ENCODE measurements around the gene SERPINA6. TPM values are rescaled to one million over a fixed set of nuclear protein-coding genes. Genes with fewer than 3 reads are reported as not detected.

SERPINA6 gene
- total RNA-seq, 2 experiments from 2014 or later = not detected

- Mint-ChIP-seq H3K27ac (peak overlapping the region; percentile 93), H3K36me3 (ENCODE audit: low read depth) (peaks cover 46% of the 10 kb centered on the region), H3K9me3 (ENCODE audit: low read depth) (peaks cover 34% of the 10 kb centered on the region), H3K4me1 (peaks cover 69% of the 10 kb centered on the region), H3K27me3 (peaks cover 2% of the 10 kb centered on the region), H3K4me3 (no peak overlapping the region)
- ChIA-PET POLR2A (no interaction called here), CTCF (interaction anchor here (0.7 kb wide), 1 partner anchor 13 kb away, joined by 3 read pairs; no protein-coding TSS in a partner anchor)
- DNase-seq = no peak
- no peak for ATAC-seq
- intact Hi-C loops (cut with DNase I, micrococcal nuclease) = loop anchor here (5.0 to 10.0 kb wide), 4 partner anchors 163 to 383 kb away; no protein-coding TSS in a partner anchor
Observed at GRCh38 chr14:94340533-94340932, 17.4 kb upstream of the SERPINA6 start.

- no peak overlapping the region for H3K4me3 Mint-ChIP-seq
- peaks cover 45% of the 10 kb centered on the region for H3K4me1 Mint-ChIP-seq
- peaks cover 21% of the 10 kb centered on the region for H3K9me3 Mint-ChIP-seq (ENCODE audit: low read depth)
- peaks cover 6% of the 10 kb centered on the region for H3K27me3 Mint-ChIP-seq
- CTCF ChIA-PET = no interaction called here
- DNase-seq (no peak), ATAC-seq (no peak)
- POLR2A ChIA-PET = interaction anchor here (1.0 kb wide), 1 partner anchor 9 kb away, joined by 3 read pairs; no protein-coding TSS in a partner anchor
- peak overlapping the region; percentile 78 for H3K27ac Mint-ChIP-seq
- intact Hi-C loops (cut with DNase I, micrococcal nuclease) = no loop called here
- peaks cover 24% of the 10 kb centered on the region for H3K36me3 Mint-ChIP-seq (ENCODE audit: low read depth)
Observed at GRCh38 chr14:94338023-94338422, 14.9 kb upstream of the SERPINA6 start.

GRCh38 chr14:94337274-94337673 is 14.1 kb upstream of the SERPINA6 start:
- Mint-ChIP-seq H3K4me1 (peaks cover 37% of the 10 kb centered on the region), H3K9me3 (ENCODE audit: low read depth) (peaks cover 21% of the 10 kb centered on the region), H3K36me3 (ENCODE audit: low read depth) (peaks cover 24% of the 10 kb centered on the region), H3K27me3 (peaks cover 8% of the 10 kb centered on the region), H3K27ac (peak overlapping the region; percentile 14), H3K4me3 (no peak overlapping the region)
- no peak for ATAC-seq
- CTCF ChIA-PET = no interaction called here
- intact Hi-C loops (cut with DNase I, micrococcal nuclease) = loop anchor here in 1 of 2 experiments (1.0 kb wide), 1 partner anchor 57 kb away; no protein-coding TSS in a partner anchor
- peak; percentile 43 for DNase-seq
- POLR2A ChIA-PET = interaction anchor here (1.0 kb wide), 1 partner anchor 9 kb away, joined by 3 read pairs; no protein-coding TSS in a partner anchor

- Mint-ChIP-seq H3K9me3 (ENCODE audit: low read depth) (peaks cover 4% of the 10 kb centered on the region), H3K27me3 (peaks cover 6% of the 10 kb centered on the region), H3K36me3 (ENCODE audit: low read depth) (peaks cover 11% of the 10 kb centered on the region), H3K4me1 (peaks cover 17% of the 10 kb centered on the region), H3K27ac (no peak overlapping the region), H3K4me3 (no peak overlapping the region)
- DNase-seq (no peak), ATAC-seq (no peak)
- ChIA-PET POLR2A (no interaction called here), CTCF (interaction anchor here (0.7 to 1.9 kb wide), 4 partner anchors 8 to 50 kb away, joined by 3 to 6 read pairs (median 4); no protein-coding TSS in a partner anchor)
- intact Hi-C loops (cut with DNase I, micrococcal nuclease) = no loop called here
Observed at GRCh38 chr14:94334872-94335271, 11.7 kb upstream of the SERPINA6 start.

- Mint-ChIP-seq H3K4me3 (no peak overlapping the region), H3K9me3 (ENCODE audit: low read depth) (no peaks in the 10 kb centered on the region), H3K27me3 (peaks cover 6% of the 10 kb centered on the region), H3K36me3 (ENCODE audit: low read depth) (no peaks in the 10 kb centered on the region), H3K27ac (no peak overlapping the region), H3K4me1 (peaks cover 4% of the 10 kb centered on the region)
- ATAC-seq = no peak
- intact Hi-C loops (cut with DNase I, micrococcal nuclease) = no loop called here
- ChIA-PET POLR2A (no interaction called here), CTCF (no interaction called here)
- DNase-seq = no peak
Observed at GRCh38 chr14:94332587-94332986, 9.5 kb upstream of the SERPINA6 start.

GRCh38 chr14:94332063-94332583 is 9.0 kb upstream of the SERPINA6 start:
- Mint-ChIP-seq H3K27ac (no peak overlapping the region), H3K4me1 (no peaks in the 10 kb centered on the region), H3K4me3 (no peak overlapping the region), H3K27me3 (peaks cover 6% of the 10 kb centered on the region), H3K36me3 (ENCODE audit: low read depth) (no peaks in the 10 kb centered on the region), H3K9me3 (ENCODE audit: low read depth) (no peaks in the 10 kb centered on the region)
- ChIA-PET POLR2A (no interaction called here), CTCF (interaction anchor here (1.1 to 2.0 kb wide), 2 partner anchors 9 to 11 kb away, joined by 3 to 6 read pairs; partner anchors contain the start of gene SERPINA6)
- intact Hi-C loops (cut with DNase I, micrococcal nuclease) = no loop called here
- ATAC-seq = no peak
- no peak for DNase-seq

- Mint-ChIP-seq H3K36me3 (ENCODE audit: low read depth) (no peaks in the 10 kb centered on the region), H3K9me3 (ENCODE audit: low read depth) (no peaks in the 10 kb centered on the region), H3K4me3 (no peak overlapping the region), H3K4me1 (no peaks in the 10 kb centered on the region), H3K27ac (no peak overlapping the region), H3K27me3 (peaks cover 6% of the 10 kb centered on the region)
- ChIA-PET CTCF (interaction anchor here (1.1 to 2.0 kb wide), 3 partner anchors 8 to 217 kb away, joined by 3 to 6 read pairs (median 3); partner anchors contain the start of gene SERPINA6), POLR2A (no interaction called here)
- DNase-seq (no peak), ATAC-seq (no peak)
- intact Hi-C loops (cut with DNase I, micrococcal nuclease) = no loop called here
Observed at GRCh38 chr14:94331462-94331861, 8.3 kb upstream of the SERPINA6 start.

- peaks cover 6% of the 10 kb centered on the region for H3K27me3 Mint-ChIP-seq
- ChIA-PET POLR2A (no interaction called here), CTCF (interaction anchor here (1.2 to 2.0 kb wide), 2 partner anchors 9 to 218 kb away, joined by 3 to 6 read pairs; no protein-coding TSS in a partner anchor)
- H3K4me1 Mint-ChIP-seq = no peaks in the 10 kb centered on the region
- no peaks in the 10 kb centered on the region for H3K36me3 Mint-ChIP-seq (ENCODE audit: low read depth)
- intact Hi-C loops (cut with DNase I, micrococcal nuclease) = no loop called here
- DNase-seq (no peak), ATAC-seq (no peak)
- H3K27ac Mint-ChIP-seq = no peak overlapping the region
- H3K4me3 Mint-ChIP-seq = no peak overlapping the region
- no peaks in the 10 kb centered on the region for H3K9me3 Mint-ChIP-seq (ENCODE audit: low read depth)
Observed at GRCh38 chr14:94330857-94331256, 7.7 kb upstream of the SERPINA6 start.

GRCh38 chr14:94330432-94330831 is 7.3 kb upstream of the SERPINA6 start:
- H3K27ac Mint-ChIP-seq = no peak overlapping the region
- no peaks in the 10 kb centered on the region for H3K36me3 Mint-ChIP-seq (ENCODE audit: low read depth)
- no peaks in the 10 kb centered on the region for H3K9me3 Mint-ChIP-seq (ENCODE audit: low read depth)
- no peaks in the 10 kb centered on the region for H3K4me1 Mint-ChIP-seq
- H3K4me3 Mint-ChIP-seq = no peak overlapping the region
- DNase-seq (no peak), ATAC-seq (no peak)
- CTCF ChIA-PET = interaction anchor here (0.9 to 2.0 kb wide), 4 partner anchors 9 to 218 kb away, joined by 3 to 6 read pairs (median 4); no protein-coding TSS in a partner anchor
- H3K27me3 Mint-ChIP-seq = peaks cover 6% of the 10 kb centered on the region
- POLR2A ChIA-PET = no interaction called here
- intact Hi-C loops (cut with DNase I, micrococcal nuclease) = no loop called here

- ChIA-PET POLR2A (no interaction called here), CTCF (interaction anchor here (0.6 to 2.0 kb wide), 4 partner anchors 8 to 156 kb away, joined by 3 to 6 read pairs (median 4); no protein-coding TSS in a partner anchor)
- H3K9me3 Mint-ChIP-seq (ENCODE audit: low read depth) = no peaks in the 10 kb centered on the region
- ATAC-seq (no peak), DNase-seq (no peak)
- H3K27ac Mint-ChIP-seq = no peak overlapping the region
- H3K27me3 Mint-ChIP-seq = peaks cover 6% of the 10 kb centered on the region
- H3K4me3 Mint-ChIP-seq = no peak overlapping the region
- H3K4me1 Mint-ChIP-seq = no peaks in the 10 kb centered on the region
- intact Hi-C loops (cut with DNase I, micrococcal nuclease) = no loop called here
- no peaks in the 10 kb centered on the region for H3K36me3 Mint-ChIP-seq (ENCODE audit: low read depth)
Observed at GRCh38 chr14:94329857-94330256, 6.7 kb upstream of the SERPINA6 start.

- no peak for ATAC-seq
- intact Hi-C loops (cut with DNase I, micrococcal nuclease) = no loop called here
- DNase-seq = no peak
- Mint-ChIP-seq H3K4me1 (no peaks in the 10 kb centered on the region), H3K9me3 (ENCODE audit: low read depth) (no peaks in the 10 kb centered on the region), H3K36me3 (ENCODE audit: low read depth) (no peaks in the 10 kb centered on the region), H3K27me3 (peaks cover 3% of the 10 kb centered on the region), H3K27ac (no peak overlapping the region), H3K4me3 (no peak overlapping the region)
- CTCF ChIA-PET = interaction anchor here (0.5 kb wide), 1 partner anchor 56 kb away, joined by 3 read pairs; no protein-coding TSS in a partner anchor
- POLR2A ChIA-PET = no interaction called here
Observed at GRCh38 chr14:94328196-94328595, 5.1 kb upstream of the SERPINA6 start.

All from activated CD4-positive, alpha-beta T cell treated with anti-CD3 and anti-CD28 coated beads for 36 hours (primary cell).